ENCODE measurements around the gene FAT2.

Gene FAT2

GRCh38 chr5:151574444-151574996 lies 16.6 kb downstream of the FAT2 start:
- TF ChIP-seq PATZ1 (CRISPR knock-in tag; IDR thresholded peaks at IDR 0.05; ENCODE audit: borderline replicate concordance) (no peak), RARB (CRISPR knock-in tag; IDR thresholded peaks at IDR 0.05) (no peak)
- ATAC-seq: no peak

GRCh38 chr5:151572657-151573368 lies 18.3 kb downstream of the FAT2 start:
- TF ChIP-seq PPARA (CRISPR knock-in tag; IDR thresholded peaks at IDR 0.05; ENCODE audit: borderline replicate concordance) (no peak), TOX (CRISPR knock-in tag; IDR thresholded peaks at IDR 0.05; ENCODE audit: borderline replicate concordance) (no peak), POU6F1 (CRISPR knock-in tag; IDR thresholded peaks at IDR 0.05; ENCODE audit: borderline replicate concordance, low read depth) (no peak), BACH2 (CRISPR knock-in tag; IDR thresholded peaks at IDR 0.05; ENCODE audit: borderline replicate concordance) (no peak), CREB5 (CRISPR knock-in tag; IDR thresholded peaks at IDR 0.05; ENCODE audit: low read depth) (no peak), ESRRG (CRISPR knock-in tag; IDR thresholded peaks at IDR 0.05) (no peak), ZNF8 (CRISPR knock-in tag; IDR thresholded peaks at IDR 0.05) (no peak)
- ATAC-seq: no peak

- TF ChIP-seq ESRRG (CRISPR knock-in tag; IDR thresholded peaks at IDR 0.05) (no peak), PPARA (CRISPR knock-in tag; IDR thresholded peaks at IDR 0.05; ENCODE audit: borderline replicate concordance) (no peak), CSRNP3 (CRISPR knock-in tag; IDR thresholded peaks at IDR 0.05) (no peak), ZC3H10 (CRISPR knock-in tag; IDR thresholded peaks at IDR 0.05) (no peak), ZNF70 (CRISPR knock-in tag; IDR thresholded peaks at IDR 0.05) (no peak), GLIS3 (CRISPR knock-in tag; IDR thresholded peaks at IDR 0.05) (no peak), RARB (CRISPR knock-in tag; IDR thresholded peaks at IDR 0.05) (no peak), ISL1 (CRISPR knock-in tag; IDR thresholded peaks at IDR 0.05) (no peak)
- no peak for ATAC-seq
Observed at GRCh38 chr5:151571270-151572173, 19.6 kb downstream of the FAT2 start.

- ATAC-seq: no peak
- no peak for TF ChIP-seq ZNF565 (CRISPR knock-in tag; conservative IDR thresholded peaks at IDR 0.05; ENCODE audit: low read depth)
Observed at GRCh38 chr5:151570512-151571269, 20.4 kb downstream of the FAT2 start.

GRCh38 chr5:151570058-151570457 lies 21.1 kb downstream of the FAT2 start:
- ATAC-seq: no peak
- TF ChIP-seq TOX (CRISPR knock-in tag; IDR thresholded peaks at IDR 0.05; ENCODE audit: borderline replicate concordance): no peak

Data from SK-N-SH treated with all-trans-retinoic acid at 6 μM for 48 hours (cell line).